CD4-positive, alpha-beta T cell treated with Interleukin-6 at 100 ng/mL for 8 hours (primary cell): ENCODE measurements around the gene FAM200B.

Source experiments
- DNase-seq: peaks from one replicate; pipeline ENCODE4 v3.0.0-alpha.2; 2020; ENCODE audit warnings: mixed read lengths, low spot score

Gene FAM200B

GRCh38 chr4:15668566-15669435 lies 12.8 kb upstream of the FAM200B start:
- DNase-seq = no peak

GRCh38 chr4:15670576-15670975 lies 11.1 kb upstream of the FAM200B start:
- no peak for DNase-seq

- DNase-seq = no peak
These were observed 9.5 kb upstream of the FAM200B start for GRCh38 chr4:15672101-15672500.

GRCh38 chr4:15673337-15673736 lies 8.3 kb upstream of the FAM200B start:
- no peak for DNase-seq

- DNase-seq = no peak
These were observed 7.6 kb upstream of the FAM200B start for GRCh38 chr4:15674046-15674445.

- DNase-seq = no peak
These were observed 6.7 kb upstream of the FAM200B start for GRCh38 chr4:15674926-15675325.

GRCh38 chr4:15675356-15675755 lies 6.3 kb upstream of the FAM200B start:
- DNase-seq = no peak

GRCh38 chr4:15676039-15676438 lies 5.6 kb upstream of the FAM200B start:
- no peak for DNase-seq

GRCh38 chr4:15676899-15677298 lies 4.7 kb upstream of the FAM200B start:
- DNase-seq = no peak

- DNase-seq = no peak
These were observed 4.1 kb upstream of the FAM200B start for GRCh38 chr4:15677507-15677988.

GRCh38 chr4:15681067-15681371 lies 608 bp upstream of the FAM200B start:
- DNase-seq = no peak

- no peak for DNase-seq
These were observed 865 bp downstream of the FAM200B start for GRCh38 chr4:15682242-15683142.

GRCh38 chr4:15683143-15683495 lies 1.5 kb downstream of the FAM200B start:
- DNase-seq = no peak

GRCh38 chr4:15684498-15684897 lies 2.9 kb downstream of the FAM200B start:
- no peak for DNase-seq

GRCh38 chr4:15688051-15688450 lies 6.4 kb downstream of the FAM200B start:
- DNase-seq = no peak

- DNase-seq = no peak
These were observed 7.9 kb downstream of the FAM200B start for GRCh38 chr4:15689540-15689939.

- DNase-seq = no peak
These were observed 8.6 kb downstream of the FAM200B start for GRCh38 chr4:15690020-15690809.

GRCh38 chr4:15691346-15692135 lies 9.9 kb downstream of the FAM200B start:
- no peak for DNase-seq

GRCh38 chr4:15692602-15693001 lies 11.0 kb downstream of the FAM200B start:
- DNase-seq = no peak

- DNase-seq = no peak
These were observed 12.8 kb downstream of the FAM200B start for GRCh38 chr4:15694431-15694830.

GRCh38 chr4:15695240-15695699 lies 13.6 kb downstream of the FAM200B start:
- DNase-seq = no peak
